Measurements from ENCODE around the gene IL37.

Gene IL37

DNA sequence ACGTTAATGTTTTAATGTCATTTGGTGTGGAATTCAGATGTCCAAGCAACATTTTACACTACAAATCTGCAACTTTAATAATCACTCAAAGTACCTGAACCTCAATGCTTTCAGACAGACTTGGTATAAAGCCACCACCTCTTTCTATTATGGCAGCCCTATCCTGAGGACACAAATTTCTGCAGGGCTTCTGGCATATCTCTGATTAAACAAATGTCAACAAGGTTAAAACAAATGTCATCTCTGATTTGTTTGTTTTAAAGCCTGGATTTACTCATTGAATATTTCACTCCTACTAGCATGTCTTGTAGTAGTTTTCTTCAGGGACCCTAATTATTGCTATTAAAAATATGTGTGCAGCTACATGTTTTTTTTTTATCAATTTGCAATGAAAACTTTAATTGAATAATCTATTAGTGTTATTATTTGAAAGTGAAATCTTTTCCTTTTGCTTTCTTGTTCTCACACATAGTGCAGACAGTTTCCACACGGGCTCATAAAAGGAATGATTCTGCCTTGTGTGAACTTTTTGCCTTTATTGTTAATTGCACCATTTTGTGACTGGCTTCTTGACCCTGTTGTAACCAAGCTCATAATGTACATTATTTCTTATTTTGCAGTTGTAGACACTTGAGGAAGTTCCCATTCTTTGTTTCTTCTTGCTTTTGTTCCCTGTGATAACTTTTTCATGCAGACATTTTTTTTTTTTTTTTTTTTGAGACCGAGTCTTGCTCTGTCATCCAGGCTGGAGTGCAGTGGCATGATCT is 30.1 kb downstream of the IL37 start:
- Histone ChIP-seq H3K4me3 (ENCODE audit: low read length) (no peak overlapping the region), H3K27me3 (ENCODE audit: control insufficient read depth, low read length) (peaks cover 10% of the 10 kb centered on the region; the same call in 1 of the 2 replicates), H3F3A (ENCODE audit: control insufficient read depth, insufficient read depth) (no peaks in the 10 kb centered on the region), H3K79me2 (ENCODE audit: control insufficient read depth, low read length) (no peaks in the 10 kb centered on the region), H3K9me3 (ENCODE audit: control insufficient read depth, insufficient read depth, low read length) (0 out of 2 replicates have a peak, but pooled peaks cover 6% of the 10 kb centered on the region), H3K4me2 (ENCODE audit: low read length) (no peak overlapping the region), H3K36me3 (ENCODE audit: control insufficient read depth, low read length) (no peaks in the 10 kb centered on the region), H3K4me1 (ENCODE audit: control insufficient read depth, low read length) (no peaks in the 10 kb centered on the region), H3K27ac (ENCODE audit: low read depth, low read length) (no peak overlapping the region), H3K9me2 (replicated peaks; ENCODE audit: control insufficient read depth, low read length) (no peaks in the 10 kb centered on the region), H4K20me1 (ENCODE audit: control insufficient read depth, insufficient read depth, low read depth, low read length) (no peaks in the 10 kb centered on the region)
- TF ChIP-seq, protein P1, sequence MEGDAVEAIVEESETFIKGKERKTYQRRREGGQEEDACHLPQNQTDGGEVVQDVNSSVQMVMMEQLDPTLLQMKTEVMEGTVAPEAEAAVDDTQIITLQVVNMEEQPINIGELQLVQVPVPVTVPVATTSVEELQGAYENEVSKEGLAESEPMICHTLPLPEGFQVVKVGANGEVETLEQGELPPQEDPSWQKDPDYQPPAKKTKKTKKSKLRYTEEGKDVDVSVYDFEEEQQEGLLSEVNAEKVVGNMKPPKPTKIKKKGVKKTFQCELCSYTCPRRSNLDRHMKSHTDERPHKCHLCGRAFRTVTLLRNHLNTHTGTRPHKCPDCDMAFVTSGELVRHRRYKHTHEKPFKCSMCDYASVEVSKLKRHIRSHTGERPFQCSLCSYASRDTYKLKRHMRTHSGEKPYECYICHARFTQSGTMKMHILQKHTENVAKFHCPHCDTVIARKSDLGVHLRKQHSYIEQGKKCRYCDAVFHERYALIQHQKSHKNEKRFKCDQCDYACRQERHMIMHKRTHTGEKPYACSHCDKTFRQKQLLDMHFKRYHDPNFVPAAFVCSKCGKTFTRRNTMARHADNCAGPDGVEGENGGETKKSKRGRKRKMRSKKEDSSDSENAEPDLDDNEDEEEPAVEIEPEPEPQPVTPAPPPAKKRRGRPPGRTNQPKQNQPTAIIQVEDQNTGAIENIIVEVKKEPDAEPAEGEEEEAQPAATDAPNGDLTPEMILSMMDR (IDR thresholded peaks at IDR 0.05; ENCODE audit: low read depth, low read length, poor library complexity, severe bottlenecking) = no peak
- no peak for TF ChIP-seq EZH2phosphoT487 (IDR thresholded peaks at IDR 0.05; ENCODE audit: borderline replicate concordance, low read length)

DNA sequence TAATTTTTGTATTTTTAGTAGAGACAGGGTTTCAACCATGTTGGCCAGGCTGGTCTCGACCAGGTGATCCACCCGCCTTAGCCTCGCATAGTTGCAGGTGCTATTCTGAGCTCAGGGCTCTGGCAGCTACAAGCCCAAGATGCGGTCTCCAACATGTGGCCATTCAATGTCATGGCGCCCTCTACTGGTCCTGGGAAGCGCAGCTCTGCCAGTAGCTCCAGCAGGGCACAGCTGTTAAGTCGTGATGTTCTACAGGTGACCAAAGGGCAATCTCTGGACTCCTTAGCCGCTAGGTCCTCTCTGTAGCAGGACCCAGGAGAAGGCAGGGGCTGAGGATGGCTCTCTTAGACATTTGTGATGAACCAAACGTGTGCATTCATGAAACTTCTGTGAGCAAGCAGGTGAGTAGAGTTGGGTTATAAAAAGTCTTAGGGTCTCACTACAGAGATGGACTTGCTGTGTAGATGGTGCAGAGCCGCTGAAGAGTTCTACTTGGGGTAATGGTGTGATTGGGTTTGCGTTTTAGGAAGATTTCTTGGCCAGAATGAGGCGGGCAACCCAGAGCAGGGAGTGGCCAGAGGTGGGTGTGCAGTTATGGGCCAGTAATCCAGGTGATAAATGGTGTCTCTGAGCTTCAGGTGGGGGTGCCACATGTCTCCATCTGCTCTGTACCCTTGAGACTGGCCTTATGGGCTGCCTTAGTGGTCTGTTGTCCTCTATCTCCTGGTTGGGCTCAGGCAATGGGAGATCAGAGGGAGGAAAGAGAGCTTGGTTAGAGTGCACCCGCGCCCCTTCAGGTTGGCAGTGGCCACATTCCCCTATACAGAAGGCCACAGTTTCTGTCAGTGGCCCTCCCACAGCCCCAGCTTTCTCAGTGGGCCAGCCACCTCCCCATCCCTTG is 31.0 kb downstream of the IL37 start:
- H3K79me2 ChIP-seq (ENCODE audit: control insufficient read depth, low read length) = no peaks in the 10 kb centered on the region
- H3K9me3 ChIP-seq (ENCODE audit: control insufficient read depth, insufficient read depth, low read length) = 0 out of 2 replicates have a peak, but pooled peaks cover 6% of the 10 kb centered on the region
- TF ChIP-seq EZH2phosphoT487 (IDR thresholded peaks at IDR 0.05; ENCODE audit: borderline replicate concordance, low read length) = no peak
- TF ChIP-seq, protein P1 (IDR thresholded peaks at IDR 0.05; ENCODE audit: low read depth, low read length, poor library complexity, severe bottlenecking) = peak; percentile 87
- no peaks in the 10 kb centered on the region for H3F3A ChIP-seq (ENCODE audit: control insufficient read depth, insufficient read depth)
- peaks cover 10% of the 10 kb centered on the region; the same call in 1 of the 2 replicates for H3K27me3 ChIP-seq (ENCODE audit: control insufficient read depth, low read length)
- no peaks in the 10 kb centered on the region for H3K9me2 ChIP-seq (replicated peaks; ENCODE audit: control insufficient read depth, low read length)
- no peak overlapping the region for H3K4me3 ChIP-seq (ENCODE audit: low read length)
- no peaks in the 10 kb centered on the region for H3K4me1 ChIP-seq (ENCODE audit: control insufficient read depth, low read length)
- H4K20me1 ChIP-seq (ENCODE audit: control insufficient read depth, insufficient read depth, low read depth, low read length) = no peaks in the 10 kb centered on the region
- no peak overlapping the region for H3K4me2 ChIP-seq (ENCODE audit: low read length)
- no peak overlapping the region for H3K27ac ChIP-seq (ENCODE audit: low read depth, low read length)
- H3K36me3 ChIP-seq (ENCODE audit: control insufficient read depth, low read length) = no peaks in the 10 kb centered on the region

DNA sequence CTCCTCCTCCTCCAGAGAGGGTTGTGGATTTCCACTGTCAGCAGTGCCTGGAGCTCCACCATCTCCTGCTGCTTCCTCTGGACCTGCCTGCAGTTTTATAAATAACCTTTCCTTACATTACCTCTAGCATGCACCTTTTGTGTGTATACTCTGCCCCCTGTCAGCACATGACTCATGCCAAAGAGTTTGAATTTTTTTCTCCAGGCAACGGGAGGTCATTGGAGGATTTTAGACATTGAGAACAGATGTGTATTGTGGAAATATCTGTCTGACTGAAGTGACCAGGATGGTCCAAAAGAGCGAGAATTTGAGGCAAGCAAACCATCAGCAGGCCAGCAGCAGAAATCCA is 31.7 kb downstream of the IL37 start:
- Histone ChIP-seq H3K27me3 (ENCODE audit: control insufficient read depth, low read length) (peaks cover 4% of the 10 kb centered on the region; the same call in 1 of the 2 replicates), H3K4me1 (ENCODE audit: control insufficient read depth, low read length) (no peaks in the 10 kb centered on the region), H3K4me2 (ENCODE audit: low read length) (no peak overlapping the region), H3K4me3 (ENCODE audit: low read length) (no peak overlapping the region), H3K9me2 (replicated peaks; ENCODE audit: control insufficient read depth, low read length) (no peaks in the 10 kb centered on the region), H4K20me1 (ENCODE audit: control insufficient read depth, insufficient read depth, low read depth, low read length) (no peaks in the 10 kb centered on the region), H3F3A (ENCODE audit: control insufficient read depth, insufficient read depth) (no peaks in the 10 kb centered on the region), H3K36me3 (ENCODE audit: control insufficient read depth, low read length) (no peaks in the 10 kb centered on the region), H3K9me3 (ENCODE audit: control insufficient read depth, insufficient read depth, low read length) (peaks cover 9% of the 10 kb centered on the region; the same call in 1 of the 2 replicates), H3K27ac (ENCODE audit: low read depth, low read length) (no peak overlapping the region), H3K79me2 (ENCODE audit: control insufficient read depth, low read length) (no peaks in the 10 kb centered on the region)
- TF ChIP-seq EZH2phosphoT487 (IDR thresholded peaks at IDR 0.05; ENCODE audit: borderline replicate concordance, low read length) = no peak
- TF ChIP-seq, protein P1 (IDR thresholded peaks at IDR 0.05; ENCODE audit: low read depth, low read length, poor library complexity, severe bottlenecking) = no peak
